Measurements from ENCODE around the gene SH3YL1.

Gene SH3YL1

GRCh38 chr2:258933-259332, 4.9 kb downstream of the SH3YL1 start:
- no peak for DNase-seq (ENCODE audit: low read depth, low spot score)

GRCh38 chr2:257842-258241, 6.0 kb downstream of the SH3YL1 start:
- no peak for DNase-seq (ENCODE audit: low read depth, low spot score)

- no peak for DNase-seq (ENCODE audit: low read depth, low spot score)
These were observed 6.4 kb downstream of the SH3YL1 start for GRCh38 chr2:257429-257828.

GRCh38 chr2:256094-256493, 7.7 kb downstream of the SH3YL1 start:
- DNase-seq (ENCODE audit: low read depth, low spot score): no peak

GRCh38 chr2:255195-255594, 8.6 kb downstream of the SH3YL1 start:
- DNase-seq (ENCODE audit: low read depth, low spot score): no peak

GRCh38 chr2:254241-254640, 9.6 kb downstream of the SH3YL1 start:
- DNase-seq (ENCODE audit: low read depth, low spot score): no peak

GRCh38 chr2:253202-253638, 10.6 kb downstream of the SH3YL1 start:
- no peak for DNase-seq (ENCODE audit: low read depth, low spot score)

- no peak for DNase-seq (ENCODE audit: low read depth, low spot score)
These were observed 11.7 kb downstream of the SH3YL1 start for GRCh38 chr2:252001-252602.

GRCh38 chr2:249538-250042, 14.2 kb downstream of the SH3YL1 start:
- no peak for DNase-seq (ENCODE audit: low read depth, low spot score)

- no peak for DNase-seq (ENCODE audit: low read depth, low spot score)
These were observed 15.1 kb downstream of the SH3YL1 start for GRCh38 chr2:248724-249123.

GRCh38 chr2:246489-247144, 17.2 kb downstream of the SH3YL1 start:
- no peak for DNase-seq (ENCODE audit: low read depth, low spot score)

- DNase-seq (ENCODE audit: low read depth, low spot score): no peak
These were observed 19.3 kb downstream of the SH3YL1 start for GRCh38 chr2:244547-244946.

GRCh38 chr2:238869-239268, 25.0 kb downstream of the SH3YL1 start:
- DNase-seq (ENCODE audit: low read depth, low spot score): no peak

- no peak for DNase-seq (ENCODE audit: low read depth, low spot score)
These were observed 25.4 kb downstream of the SH3YL1 start for GRCh38 chr2:238431-238830.

GRCh38 chr2:237878-238277, 26.0 kb downstream of the SH3YL1 start:
- no peak for DNase-seq (ENCODE audit: low read depth, low spot score)

- DNase-seq (ENCODE audit: low read depth, low spot score): no peak
These were observed 26.8 kb downstream of the SH3YL1 start for GRCh38 chr2:236993-237539.

- no peak for DNase-seq (ENCODE audit: low read depth, low spot score)
These were observed 29.4 kb downstream of the SH3YL1 start for GRCh38 chr2:234421-234820.

GRCh38 chr2:233030-233429, 30.8 kb downstream of the SH3YL1 start:
- peak; percentile 65 for DNase-seq (ENCODE audit: low read depth, low spot score)

GRCh38 chr2:231521-232185, 32.2 kb downstream of the SH3YL1 start:
- DNase-seq (ENCODE audit: low read depth, low spot score): no peak

GRCh38 chr2:228518-229278, 35.1 kb downstream of the SH3YL1 start:
- no peak for DNase-seq (ENCODE audit: low read depth, low spot score)

- DNase-seq (ENCODE audit: low read depth, low spot score): no peak
These were observed 35.7 kb downstream of the SH3YL1 start for GRCh38 chr2:228115-228514.

All from iPS DF 19.7 (cell line).